ENCODE measurements around the gene SPEN. TPM values are rescaled to one million over a fixed set of nuclear protein-coding genes. Genes with fewer than 3 reads are reported as not detected.

Gene SPEN
- total RNA-seq, 1 donor, result 36.4 TPM

- DNase-seq (ENCODE audit: low read depth in 2 of 3, low spot score in 2 of 3), result no peak
Measured at GRCh38 chr1:15957221-15958095, 110.0 kb downstream of the SPEN start.

GRCh38 chr1:15958111-15958510 lies 110.6 kb downstream of the SPEN start:
- no peak for DNase-seq (ENCODE audit: low read depth in 2 of 3, low spot score in 2 of 3)

GRCh38 chr1:15958793-15959192 lies 111.3 kb downstream of the SPEN start:
- DNase-seq (ENCODE audit: low read depth in 2 of 3, low spot score in 2 of 3), result no peak

- no peak for DNase-seq (ENCODE audit: low read depth in 2 of 3, low spot score in 2 of 3)
Measured at GRCh38 chr1:15959424-15959823, 111.9 kb downstream of the SPEN start.

- DNase-seq (ENCODE audit: low read depth in 2 of 3, low spot score in 2 of 3), result no peak
Measured at GRCh38 chr1:15959827-15960446, 112.4 kb downstream of the SPEN start.

GRCh38 chr1:15960808-15961207 lies 113.3 kb downstream of the SPEN start:
- no peak for DNase-seq (ENCODE audit: low read depth in 2 of 3, low spot score in 2 of 3)

GRCh38 chr1:15961492-15961891 lies 114.0 kb downstream of the SPEN start:
- DNase-seq (ENCODE audit: low read depth in 2 of 3, low spot score in 2 of 3), result no peak

- DNase-seq (ENCODE audit: low read depth in 2 of 3, low spot score in 2 of 3), result no peak
Measured at GRCh38 chr1:15962176-15962575, 114.7 kb downstream of the SPEN start.

- DNase-seq (ENCODE audit: low read depth in 2 of 3, low spot score in 2 of 3), result no peak
Measured at GRCh38 chr1:15962671-15963362, 115.3 kb downstream of the SPEN start.

- DNase-seq (ENCODE audit: low read depth in 2 of 3, low spot score in 2 of 3), result no peak
Measured at GRCh38 chr1:15963363-15963967, 116.0 kb downstream of the SPEN start.

GRCh38 chr1:15963968-15964648 lies 116.6 kb downstream of the SPEN start:
- no peak for DNase-seq (ENCODE audit: low read depth in 2 of 3, low spot score in 2 of 3)

- no peak for DNase-seq (ENCODE audit: low read depth in 2 of 3, low spot score in 2 of 3)
Measured at GRCh38 chr1:15965228-15965767, 117.8 kb downstream of the SPEN start.

- peak in 2 of 3 donors; percentile 76 to 84 for DNase-seq (ENCODE audit: low read depth in 2 of 3, low spot score in 2 of 3)
Measured at GRCh38 chr1:15966081-15966955, 118.8 kb downstream of the SPEN start.

GRCh38 chr1:15966956-15967344 lies 119.4 kb downstream of the SPEN start:
- no peak for DNase-seq (ENCODE audit: low read depth in 2 of 3, low spot score in 2 of 3)

GRCh38 chr1:15968172-15968571 lies 120.7 kb downstream of the SPEN start:
- no peak for DNase-seq (ENCODE audit: low read depth in 2 of 3, low spot score in 2 of 3)

- no peak for DNase-seq (ENCODE audit: low read depth in 2 of 3, low spot score in 2 of 3)
Measured at GRCh38 chr1:15969321-15969880, 121.9 kb downstream of the SPEN start.

- DNase-seq (ENCODE audit: low read depth in 2 of 3, low spot score in 2 of 3), result no peak
Measured at GRCh38 chr1:15970911-15971310, 123.4 kb downstream of the SPEN start.

GRCh38 chr1:15972409-15972808 lies 124.9 kb downstream of the SPEN start:
- DNase-seq (ENCODE audit: low read depth in 2 of 3, low spot score in 2 of 3), result no peak

GRCh38 chr1:15973772-15974171 lies 126.3 kb downstream of the SPEN start:
- no peak for DNase-seq (ENCODE audit: low read depth in 2 of 3, low spot score in 2 of 3)

Measured in hematopoietic multipotent progenitor cell (in vitro differentiated cells).